ENCODE data around the gene FYN.

Gene FYN

GRCh38 chr6:111802720-111803330, 70.4 kb downstream of the FYN start:
- H3K27me3 Mint-ChIP-seq (ENCODE audit: low read depth), result no peaks in the 10 kb centered on the region
- H3K36me3 Mint-ChIP-seq (ENCODE audit: low read depth), result peaks cover 10% of the 10 kb centered on the region
- H3K4me1 Mint-ChIP-seq, result peaks cover 63% of the 10 kb centered on the region
- TF ChIP-seq CTCF (IDR thresholded peaks at IDR 0.05; ENCODE audit: unreplicated experiment in 3 of 3), result no peak
- no peak overlapping the region for H3K4me3 Mint-ChIP-seq
- no peaks in the 10 kb centered on the region for H3K9me3 Mint-ChIP-seq
- peak overlapping the region; percentile 13 to 49 (median 24) for H3K27ac Mint-ChIP-seq

GRCh38 chr6:111802015-111802414, 71.2 kb downstream of the FYN start:
- H3K9me3 Mint-ChIP-seq, result no peaks in the 10 kb centered on the region
- no peak for TF ChIP-seq CTCF (IDR thresholded peaks at IDR 0.05; ENCODE audit: unreplicated experiment in 3 of 3)
- no peak overlapping the region for H3K4me3 Mint-ChIP-seq
- H3K27ac Mint-ChIP-seq, result no peak overlapping the region
- no peaks in the 10 kb centered on the region for H3K27me3 Mint-ChIP-seq (ENCODE audit: low read depth)
- peaks cover 10% of the 10 kb centered on the region for H3K36me3 Mint-ChIP-seq (ENCODE audit: low read depth)
- peaks cover 58% of the 10 kb centered on the region for H3K4me1 Mint-ChIP-seq

- Mint-ChIP-seq H3K27me3 (ENCODE audit: low read depth) (no peaks in the 10 kb centered on the region), H3K27ac (peak overlapping the region in 1 of 3 experiments; percentile 52), H3K36me3 (ENCODE audit: low read depth) (peaks cover 10% of the 10 kb centered on the region), H3K4me1 (peaks cover 46% of the 10 kb centered on the region), H3K9me3 (no peaks in the 10 kb centered on the region), H3K4me3 (no peak overlapping the region)
- no peak for TF ChIP-seq CTCF (IDR thresholded peaks at IDR 0.05; ENCODE audit: unreplicated experiment in 3 of 3)
These were observed 72.4 kb downstream of the FYN start for GRCh38 chr6:111800821-111801220.

- Mint-ChIP-seq H3K27ac (peak overlapping the region; percentile 6 to 52 (median 22)), H3K27me3 (ENCODE audit: low read depth) (no peaks in the 10 kb centered on the region), H3K4me1 (peaks cover 43% of the 10 kb centered on the region), H3K9me3 (no peaks in the 10 kb centered on the region), H3K4me3 (no peak overlapping the region), H3K36me3 (ENCODE audit: low read depth) (peaks cover 10% of the 10 kb centered on the region)
- TF ChIP-seq CTCF (IDR thresholded peaks at IDR 0.05; ENCODE audit: unreplicated experiment in 3 of 3), result no peak
These were observed 72.9 kb downstream of the FYN start for GRCh38 chr6:111800259-111800765.

- Mint-ChIP-seq H3K36me3 (ENCODE audit: low read depth) (peaks cover 10% of the 10 kb centered on the region), H3K4me3 (no peak overlapping the region), H3K27ac (peak overlapping the region in 2 of 3 experiments; percentile 22 to 52), H3K27me3 (ENCODE audit: low read depth) (no peaks in the 10 kb centered on the region), H3K9me3 (no peaks in the 10 kb centered on the region), H3K4me1 (peaks cover 43% of the 10 kb centered on the region)
- no peak for TF ChIP-seq CTCF (IDR thresholded peaks at IDR 0.05; ENCODE audit: unreplicated experiment in 3 of 3)
These were observed 73.5 kb downstream of the FYN start for GRCh38 chr6:111799576-111800258.

Data from nephron (organoid).